Activated CD4-positive, CD25-positive, alpha-beta regulatory T cell (primary cell): ENCODE results near the gene SRBD1.

Source experiments
- DNase-seq, 4 experiments: peaks; one replicate each; lab custom pipeline; 2025; lab: John Stamatoyannopoulos, UW

Gene SRBD1

DNA sequence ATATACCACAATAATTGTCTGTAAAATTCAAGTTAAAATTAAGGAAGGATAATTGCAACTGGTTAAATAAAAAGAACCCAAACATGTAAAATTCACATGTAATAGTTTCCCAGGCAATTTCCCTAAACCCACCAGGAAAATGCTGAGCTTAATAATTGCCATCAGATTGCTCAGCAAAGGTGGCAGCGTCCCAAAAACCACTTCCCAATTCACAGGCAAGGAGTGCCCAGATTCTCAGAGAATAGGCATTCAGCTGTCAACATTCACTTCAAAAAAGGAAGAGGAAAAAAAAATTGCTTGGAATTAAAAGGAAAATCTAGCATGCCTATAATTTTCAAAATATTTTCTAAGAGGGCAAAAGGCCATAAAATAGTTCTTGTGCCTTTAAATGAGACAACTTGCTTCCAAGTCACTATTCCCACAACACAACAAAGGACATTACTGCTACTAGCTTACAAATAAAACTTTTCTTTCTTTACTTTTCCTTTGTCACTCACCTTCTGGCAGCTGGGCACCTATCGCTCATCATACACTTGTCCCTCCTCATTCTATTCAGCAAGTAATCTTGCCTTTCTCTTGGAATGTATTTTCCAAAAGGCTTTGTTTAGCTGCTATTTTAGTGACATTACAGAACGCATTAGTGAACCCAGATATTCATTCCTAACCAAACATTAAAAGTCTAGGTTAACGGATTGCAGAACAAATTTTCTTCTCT lies 15.2 kb downstream of the SRBD1 start:
- no peak for DNase-seq

DNA sequence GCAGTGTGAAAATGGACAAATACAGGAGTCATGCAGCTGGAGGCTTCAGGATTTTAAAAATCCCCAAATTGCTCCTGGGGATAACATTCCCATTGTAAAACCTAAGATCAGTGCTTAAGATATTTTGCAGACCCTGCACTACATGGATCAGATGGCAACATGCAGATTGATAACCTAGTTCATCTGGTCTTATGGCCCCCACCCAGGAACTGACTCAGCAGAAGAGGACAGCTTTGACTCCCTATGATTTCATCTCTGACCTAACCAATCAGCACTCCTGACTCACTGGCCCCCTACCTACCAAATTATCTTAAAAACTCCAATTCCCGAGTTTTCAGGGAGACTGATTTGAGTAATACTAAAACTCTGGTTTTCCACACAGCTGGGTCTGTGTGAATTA lies 20.0 kb downstream of the SRBD1 start:
- DNase-seq, result no peak

DNA sequence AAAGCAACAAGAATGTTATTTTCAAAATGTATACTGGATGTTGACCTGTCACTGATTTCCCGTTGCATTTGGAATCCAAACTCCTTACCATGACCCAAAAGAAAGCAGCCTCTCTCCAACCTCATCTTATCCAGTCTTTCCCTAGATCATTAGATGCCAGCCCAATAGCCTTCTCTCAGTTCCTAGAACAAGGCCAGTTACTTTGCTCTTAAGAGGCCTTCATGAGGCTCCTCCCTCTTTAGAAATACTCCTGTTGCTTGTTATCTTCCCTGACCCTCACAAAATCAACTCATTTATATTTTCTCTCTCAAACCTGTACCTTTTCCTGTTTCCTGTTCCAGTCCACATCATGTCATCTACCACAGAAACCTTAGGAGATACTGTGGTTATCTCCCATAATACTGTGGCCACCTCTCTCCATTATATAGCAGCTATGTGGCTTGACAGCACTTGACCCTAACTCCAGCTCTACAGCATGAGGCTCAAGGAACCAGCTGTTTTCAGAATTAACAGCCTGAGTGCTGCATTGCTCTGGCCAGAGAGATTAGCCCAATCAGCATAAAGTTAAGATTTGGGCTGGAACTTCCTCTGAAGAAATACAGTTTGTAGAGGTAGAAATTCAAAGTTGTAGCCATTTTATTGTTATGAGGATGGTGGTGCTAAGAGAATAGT lies 22.8 kb downstream of the SRBD1 start:
- no peak for DNase-seq

DNA sequence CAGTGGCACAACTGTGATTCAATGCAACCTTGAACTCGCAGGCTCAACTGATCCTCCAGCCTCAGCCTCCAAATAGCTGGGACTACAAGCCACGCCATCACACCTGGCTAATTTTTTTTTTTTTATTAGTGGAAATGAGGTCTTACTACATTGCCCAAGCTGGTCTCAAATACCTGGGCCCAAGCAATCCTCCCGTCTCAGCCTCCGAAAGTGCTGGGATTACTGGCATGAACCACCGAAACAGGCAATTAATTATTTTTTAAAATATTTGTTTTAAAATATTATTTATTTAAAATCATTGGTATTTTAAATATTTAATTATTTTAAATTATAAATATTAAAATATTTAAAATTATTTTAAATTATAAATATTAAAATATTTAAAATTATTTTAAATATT lies 24.5 kb downstream of the SRBD1 start:
- DNase-seq, result no peak

DNA sequence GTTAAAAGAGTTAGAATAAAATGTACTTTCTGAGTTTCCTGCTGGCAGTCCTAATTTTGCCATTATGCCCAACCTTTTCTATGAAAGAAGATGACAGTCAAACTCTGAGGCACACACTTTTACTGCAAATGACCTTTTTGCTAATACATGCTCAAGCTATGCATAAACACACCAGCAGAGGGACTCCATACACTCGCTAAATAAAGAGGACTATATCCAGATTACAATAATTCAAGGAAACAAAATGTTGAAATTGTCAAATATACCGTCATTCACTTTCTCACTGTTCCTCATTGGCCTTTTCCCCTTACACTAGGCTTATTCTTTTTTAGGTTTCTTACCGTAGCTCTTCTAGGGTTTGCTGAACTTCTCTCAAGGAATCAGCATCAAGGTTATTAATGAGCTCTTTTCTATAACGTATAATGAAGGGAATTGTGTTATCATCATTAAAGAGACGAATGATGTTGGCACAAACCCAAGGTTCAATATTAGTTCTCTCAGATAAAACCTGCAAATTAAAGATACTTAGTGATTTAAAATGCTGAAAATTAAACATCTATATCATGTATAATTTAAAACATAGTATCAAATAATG lies 25.7 kb downstream of the SRBD1 start:
- DNase-seq, result no peak

DNA sequence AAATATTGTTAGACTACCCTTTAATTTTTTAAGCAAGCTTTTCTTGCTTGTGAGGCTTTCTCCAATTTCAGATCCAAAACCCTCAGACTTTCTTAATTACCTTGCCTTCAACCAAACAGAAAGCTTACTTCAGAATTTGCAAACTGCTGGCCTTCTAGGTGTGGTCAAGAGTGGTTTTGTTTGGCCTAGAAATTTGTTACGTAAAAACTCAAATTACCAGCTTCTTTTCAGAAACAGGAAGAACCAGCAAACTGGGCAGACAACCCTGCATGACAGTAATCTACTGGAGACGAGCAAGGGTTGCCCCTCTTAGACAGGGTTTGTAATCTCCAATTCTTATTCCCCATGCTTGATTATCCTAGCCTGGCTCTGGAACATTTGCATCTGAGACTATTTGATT lies 27.1 kb downstream of the SRBD1 start:
- DNase-seq, result no peak

DNA sequence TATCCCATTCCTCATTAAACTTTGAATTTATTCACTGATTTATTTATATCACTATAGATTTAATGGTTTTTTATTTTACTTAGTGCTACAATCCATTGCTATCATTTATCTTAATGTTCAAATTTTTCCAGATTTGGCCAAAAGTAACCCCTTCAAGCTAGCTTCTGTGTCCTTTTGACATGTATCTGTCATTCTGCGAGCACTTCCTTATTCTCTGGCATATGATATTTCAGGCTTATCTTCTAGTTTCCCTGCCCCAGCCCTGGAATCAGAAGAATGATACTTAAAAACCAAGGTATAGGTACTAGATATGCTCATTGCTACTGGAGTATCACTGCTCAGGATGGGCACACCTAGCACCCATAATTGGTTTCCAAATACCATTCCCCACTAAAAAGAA lies 28.5 kb downstream of the SRBD1 start:
- no peak for DNase-seq

DNA sequence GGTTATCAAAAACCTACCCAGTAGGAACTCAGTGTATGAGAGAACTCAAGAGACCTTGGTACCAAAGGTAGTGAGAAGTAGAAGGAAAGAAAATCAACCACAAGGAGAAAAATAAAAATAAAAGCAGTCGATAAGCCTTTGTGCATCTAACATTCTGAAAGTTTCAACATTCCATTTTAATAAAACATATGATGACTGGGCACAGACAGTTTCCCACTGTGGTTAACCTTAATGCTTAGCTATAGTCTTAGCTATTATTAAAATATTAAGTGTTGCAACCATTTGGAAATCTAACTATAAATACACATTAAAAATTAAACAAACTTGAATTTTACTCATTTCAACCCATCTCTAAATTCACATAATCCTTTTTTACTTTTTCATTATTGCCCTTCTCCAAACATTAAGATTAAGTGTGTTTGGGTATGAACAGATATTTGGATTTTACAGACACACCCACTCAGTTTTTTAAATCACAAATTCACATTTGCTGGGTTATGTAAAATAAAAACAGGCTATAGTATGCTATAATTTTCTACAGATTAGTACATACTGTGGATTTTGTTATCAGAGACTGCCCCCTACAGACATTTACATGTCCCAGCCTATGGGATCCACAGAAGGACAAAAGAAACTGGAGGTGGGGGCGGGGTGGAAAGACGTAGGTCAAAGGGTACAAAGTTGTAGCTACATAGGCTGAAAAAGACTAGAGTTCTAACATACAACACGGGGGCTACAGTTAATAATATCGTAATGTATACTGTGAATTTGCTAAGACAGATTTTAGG lies 32.8 kb downstream of the SRBD1 start:
- peak in 1 of 4 experiments; percentile 1 for DNase-seq

DNA sequence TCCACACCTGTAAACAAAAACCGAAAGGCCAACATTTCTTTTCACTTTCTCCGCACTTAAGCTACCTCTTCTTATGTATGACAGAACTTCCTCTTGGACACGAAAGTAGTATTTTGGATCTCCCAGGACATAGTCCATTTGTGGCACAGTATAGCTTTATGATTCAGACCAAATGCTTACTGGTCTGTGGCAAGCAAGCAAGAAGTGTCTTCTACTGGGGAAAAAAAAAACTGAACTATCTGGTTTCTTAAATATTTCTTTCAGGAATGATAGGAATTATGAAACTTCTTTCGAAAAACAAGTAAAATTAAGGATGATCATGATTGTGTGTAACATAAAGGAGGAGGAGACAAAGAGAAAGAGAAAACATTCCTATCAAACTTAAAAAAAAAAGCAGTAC lies 33.6 kb downstream of the SRBD1 start:
- DNase-seq, result no peak

DNA sequence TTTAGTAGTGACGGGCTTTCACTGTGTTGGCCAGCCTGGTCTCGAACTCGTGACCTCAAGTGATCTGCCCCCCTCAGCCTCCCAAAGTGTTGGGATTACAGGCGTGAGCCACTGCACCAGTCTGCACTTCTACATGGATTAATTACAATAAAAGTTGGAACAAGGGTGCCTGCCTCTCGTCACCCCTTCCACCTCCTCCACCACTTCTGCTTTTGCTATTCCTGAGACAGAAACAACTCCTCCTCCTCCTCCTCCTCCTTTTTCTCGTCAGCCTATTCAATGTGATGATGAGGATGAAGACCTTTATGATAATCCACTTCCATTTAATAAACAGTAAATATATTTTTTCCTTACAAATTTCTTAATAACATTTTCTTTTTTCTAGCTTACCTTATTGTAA lies 35.2 kb downstream of the SRBD1 start:
- no peak for DNase-seq

DNA sequence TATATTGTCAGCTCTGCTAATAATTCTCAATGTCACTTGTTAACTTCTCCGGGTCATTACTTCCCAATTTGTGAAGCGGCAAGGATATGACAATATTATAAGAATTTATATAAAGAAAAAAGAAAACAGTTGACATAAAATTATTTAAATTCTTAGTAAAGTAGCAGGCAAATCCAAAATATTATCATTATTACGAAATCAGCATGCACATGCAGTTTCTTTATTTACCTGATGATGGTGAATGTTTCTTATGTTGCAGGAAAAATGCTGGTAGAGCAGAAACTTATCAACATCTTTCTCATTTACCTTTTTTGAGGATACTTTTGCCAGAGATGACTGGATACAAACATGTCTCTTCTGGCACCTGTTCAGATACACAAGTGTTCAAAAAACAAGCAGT lies 38.1 kb downstream of the SRBD1 start:
- no peak for DNase-seq

DNA sequence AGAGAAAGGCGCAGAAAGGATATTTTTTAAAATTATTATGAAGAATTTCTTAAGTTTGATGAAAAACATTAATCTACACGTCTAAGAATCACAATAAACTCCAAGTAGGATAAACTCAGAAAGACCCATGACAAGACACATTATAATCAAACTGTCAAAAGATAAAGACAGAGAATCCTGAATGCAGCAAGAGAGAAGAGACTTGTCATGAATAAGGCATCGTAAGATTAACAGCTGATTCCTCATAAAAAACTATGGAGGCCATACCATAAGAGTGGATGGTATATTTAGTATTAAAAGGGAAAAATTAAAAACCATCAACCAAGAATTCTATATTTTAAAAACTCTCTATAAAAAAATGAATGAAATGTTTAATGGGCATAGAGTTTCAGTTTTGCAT lies 39.1 kb downstream of the SRBD1 start:
- no peak for DNase-seq

DNA sequence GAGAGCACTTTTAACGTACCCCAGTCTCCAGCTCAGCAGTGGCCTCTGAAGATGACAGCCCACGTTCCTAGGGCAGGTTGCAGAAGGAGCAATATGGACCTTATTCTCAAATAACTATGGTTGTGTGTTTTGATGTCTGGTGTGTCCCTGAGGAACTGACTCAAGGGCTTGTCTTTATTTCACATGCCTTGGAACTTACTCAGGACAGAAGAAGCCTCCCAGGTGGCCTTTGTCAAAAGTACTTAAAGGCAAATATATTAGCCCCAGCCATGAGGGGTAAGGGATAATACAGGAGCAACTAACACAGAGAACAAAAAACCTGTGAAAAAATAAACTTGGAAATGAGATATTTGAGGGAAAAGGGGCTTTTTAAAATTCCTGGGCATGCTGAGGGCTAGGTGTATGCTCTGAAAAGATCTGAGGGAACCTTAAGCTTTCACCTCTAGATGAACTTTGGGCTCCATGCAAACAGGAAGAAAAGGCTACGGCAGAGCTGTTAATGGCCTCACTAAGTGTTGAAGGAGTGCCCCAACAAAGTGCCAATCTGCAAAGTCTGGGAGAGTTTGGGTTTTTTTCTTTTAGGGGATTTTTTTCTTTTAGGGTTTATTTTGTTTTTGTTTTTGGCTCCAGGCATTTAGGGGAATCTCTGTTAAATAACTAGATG lies 40.3 kb downstream of the SRBD1 start:
- DNase-seq, result no peak

DNA sequence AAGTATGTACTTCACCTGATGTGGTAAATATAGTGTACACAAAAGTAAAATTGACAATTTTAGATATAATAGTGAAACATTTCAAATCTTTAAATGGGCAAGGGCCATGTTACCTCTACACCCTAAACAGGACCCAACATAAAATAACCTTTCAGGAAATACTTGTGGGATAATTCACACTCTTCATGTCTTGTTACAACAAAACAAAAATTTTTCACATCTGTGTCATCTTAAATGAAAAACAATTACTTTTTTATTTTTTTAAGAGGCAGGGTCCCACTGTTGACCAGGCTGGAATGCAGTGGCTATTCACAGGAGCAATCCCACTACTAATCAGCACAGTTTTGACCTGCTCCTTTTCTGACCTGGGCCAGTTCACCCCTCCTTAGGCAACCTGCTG lies 42.1 kb downstream of the SRBD1 start:
- no peak for DNase-seq

DNA sequence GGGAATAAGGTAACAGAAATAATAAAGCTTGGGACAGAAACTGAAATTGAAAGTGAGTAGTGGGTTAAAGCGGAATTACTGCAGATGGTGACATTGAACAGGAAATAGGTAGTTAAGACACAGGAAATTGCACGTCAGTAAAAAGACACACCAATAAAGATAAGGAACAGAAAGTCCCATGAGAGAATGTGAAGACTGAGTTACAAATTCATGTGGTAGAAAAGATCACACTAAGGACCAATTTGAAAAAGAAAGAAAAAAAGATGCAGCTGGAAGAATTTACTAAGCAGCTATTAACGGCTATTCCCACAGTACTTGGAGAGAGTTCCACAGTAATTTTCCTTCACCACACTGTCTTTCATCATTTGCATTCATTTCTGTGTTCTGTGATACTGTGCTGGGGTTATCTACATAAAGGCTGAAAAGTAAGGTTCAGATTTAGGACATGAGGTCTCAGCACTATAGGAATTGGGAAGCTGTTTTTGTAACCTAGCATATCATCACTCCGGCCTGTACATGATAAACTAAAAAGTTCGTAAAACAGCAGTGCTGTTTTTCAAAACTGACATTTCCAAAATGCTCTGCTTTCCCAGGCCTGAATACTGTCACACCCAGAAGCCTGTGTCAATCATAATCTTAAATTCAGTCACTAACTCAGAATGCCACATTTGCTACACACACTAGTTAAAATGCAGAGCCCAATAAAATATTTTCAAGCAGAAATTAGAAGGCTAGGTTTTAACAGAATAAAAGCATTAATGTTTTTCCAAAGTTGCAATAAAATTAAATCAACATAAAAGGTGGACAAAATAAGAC lies 42.9 kb downstream of the SRBD1 start:
- DNase-seq, result no peak

DNA sequence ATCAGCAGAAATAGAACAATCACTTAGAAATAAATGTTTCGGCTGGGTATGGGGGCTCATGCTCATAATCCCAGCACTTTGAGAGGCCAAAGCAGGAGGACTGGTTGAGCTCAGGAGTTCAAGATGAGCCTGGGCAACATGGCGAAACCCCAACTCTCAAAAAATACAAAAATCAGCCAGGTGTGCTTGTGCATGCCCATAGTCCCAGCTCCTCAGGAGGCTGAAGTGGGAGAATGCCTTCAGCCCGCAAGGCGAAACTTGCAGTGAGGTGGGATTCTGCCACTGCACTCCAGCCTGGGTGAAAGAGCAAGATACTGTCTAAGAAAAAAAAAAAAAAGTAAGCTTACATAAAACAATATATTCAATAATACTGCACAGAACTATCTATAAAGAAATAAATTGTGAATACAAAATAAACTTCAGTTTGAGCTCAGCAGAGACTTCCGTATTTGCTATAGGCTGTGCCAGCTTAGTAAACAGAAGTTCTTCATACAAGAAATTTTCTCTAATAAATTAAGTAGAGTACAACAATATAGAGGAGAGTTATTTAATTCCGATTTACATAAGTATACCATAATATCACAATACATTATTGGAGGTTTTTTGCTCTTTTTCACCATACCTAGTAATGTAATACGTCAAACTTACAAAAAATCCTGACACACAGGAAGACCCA lies 43.6 kb downstream of the SRBD1 start:
- DNase-seq, result no peak

DNA sequence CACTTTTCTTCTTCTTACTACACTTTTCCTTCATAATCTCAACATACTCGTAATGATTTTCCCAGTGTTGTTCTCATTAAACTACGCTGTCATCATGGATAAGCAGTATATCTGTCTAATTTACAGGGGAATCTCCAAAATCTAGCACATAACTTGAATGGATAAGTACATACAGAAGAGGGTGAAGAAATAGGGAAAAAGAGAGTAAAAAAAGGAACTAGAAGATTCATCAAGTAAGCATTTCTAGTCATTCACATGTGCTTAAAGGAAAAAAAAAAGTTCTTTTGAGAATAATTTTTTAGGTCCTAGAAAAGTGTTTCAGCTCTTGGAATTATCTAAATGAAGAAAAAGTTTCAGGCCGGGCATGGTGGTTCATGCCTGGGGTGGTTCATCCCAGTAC lies 51.6 kb downstream of the SRBD1 start:
- no peak for DNase-seq

DNA sequence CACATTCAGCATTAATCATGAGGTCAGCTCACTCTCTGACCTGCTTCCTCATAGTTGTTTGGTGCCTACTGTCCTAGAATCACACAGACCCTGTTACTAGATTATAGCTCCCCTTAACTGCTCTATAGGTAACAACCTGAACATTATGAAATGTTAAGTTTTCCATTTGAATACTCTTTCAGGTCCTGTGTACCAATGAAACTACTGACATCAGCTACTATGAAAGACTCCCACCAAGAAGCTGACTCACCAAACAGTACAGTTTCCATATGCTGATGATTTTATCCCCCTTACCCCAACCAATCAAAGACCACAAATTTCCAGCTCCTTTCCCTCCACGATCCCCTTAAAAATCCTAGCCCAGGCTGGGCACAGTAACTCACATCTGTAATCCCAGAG lies 56.3 kb downstream of the SRBD1 start:
- DNase-seq, result no peak

DNA sequence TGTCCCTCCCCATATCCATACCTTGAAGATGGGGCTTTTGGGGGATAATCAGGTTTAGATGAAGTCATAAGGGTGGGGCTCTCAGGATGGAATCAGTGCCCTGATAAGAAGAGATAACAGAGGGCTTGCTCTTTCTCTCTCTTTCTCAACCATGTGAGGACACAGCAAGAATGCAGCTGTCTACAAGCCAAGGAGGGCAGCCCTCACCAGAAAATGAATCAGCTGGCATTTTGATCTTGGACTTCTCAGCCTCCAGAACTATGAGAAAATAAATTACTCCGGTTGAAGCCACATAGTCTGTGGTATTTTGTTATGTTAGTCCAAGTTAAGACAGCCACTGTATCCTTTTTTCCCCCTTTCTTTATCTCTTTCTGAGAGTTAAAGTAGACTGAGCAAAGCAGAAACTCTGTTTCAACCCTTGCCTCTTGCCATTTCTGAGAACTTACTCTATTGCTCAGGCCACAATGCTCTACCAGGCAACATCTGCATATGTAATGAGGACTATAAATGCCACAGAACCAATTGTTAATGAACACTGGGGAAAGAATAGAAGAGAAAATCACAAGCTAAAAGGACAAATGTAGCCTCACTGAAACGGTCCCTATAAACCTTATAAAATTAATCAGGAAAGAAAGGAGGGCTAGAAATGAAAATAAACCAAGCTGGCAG lies 56.9 kb downstream of the SRBD1 start:
- no peak for DNase-seq

DNA sequence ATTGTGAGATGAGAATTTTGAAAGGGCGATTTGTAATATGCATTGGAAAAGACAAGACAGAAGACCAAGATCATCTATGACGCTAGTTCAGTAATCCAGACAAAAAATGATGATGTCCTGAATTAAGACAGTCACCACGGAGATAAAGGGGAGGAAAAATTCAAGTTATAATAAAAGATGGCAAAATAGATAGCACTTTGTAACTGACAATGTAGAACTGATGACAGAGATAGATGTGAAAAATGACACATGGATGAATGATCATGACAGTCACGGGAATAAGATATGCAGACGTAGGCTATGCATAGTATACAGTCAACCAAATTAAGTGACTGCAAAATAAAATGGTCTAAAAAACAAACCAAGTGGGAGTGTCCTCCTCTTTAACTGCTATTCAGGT lies 59.2 kb downstream of the SRBD1 start:
- no peak for DNase-seq
